DMS153 treated with DMSO at 0.1 percent for 48 hours (cell line): ENCODE results near the gene LRRFIP2.

Source experiments
- DNase-seq: peaks from one replicate; lab custom pipeline; 2025; ENCODE audit not compliant: unreplicated experiment; lab: John Stamatoyannopoulos, UW

Gene LRRFIP2

GRCh38 chr3:37190667-37191066, 16.3 kb upstream of the LRRFIP2 start:
- DNase-seq, result no peak

- DNase-seq, result no peak
Measured at GRCh38 chr3:37189109-37189508, 14.7 kb upstream of the LRRFIP2 start.

GRCh38 chr3:37183976-37184375, 9.6 kb upstream of the LRRFIP2 start:
- no peak for DNase-seq

- no peak for DNase-seq
Measured at GRCh38 chr3:37183375-37183831, 9.0 kb upstream of the LRRFIP2 start.

- no peak for DNase-seq
Measured at GRCh38 chr3:37182816-37183215, 8.4 kb upstream of the LRRFIP2 start.

- no peak for DNase-seq
Measured at GRCh38 chr3:37181756-37182155, 7.4 kb upstream of the LRRFIP2 start.

- DNase-seq, result no peak
Measured at GRCh38 chr3:37179144-37179967, 5.0 kb upstream of the LRRFIP2 start.

GRCh38 chr3:37173806-37174205, 576 bp downstream of the LRRFIP2 start:
- DNase-seq, result no peak

- no peak for DNase-seq
Measured at GRCh38 chr3:37171144-37171543, 3.2 kb downstream of the LRRFIP2 start.

GRCh38 chr3:37170513-37170912, 3.9 kb downstream of the LRRFIP2 start:
- no peak for DNase-seq

- DNase-seq, result no peak
Measured at GRCh38 chr3:37170060-37170459, 4.3 kb downstream of the LRRFIP2 start.

GRCh38 chr3:37168896-37169295, 5.5 kb downstream of the LRRFIP2 start:
- DNase-seq, result no peak

- DNase-seq, result no peak
Measured at GRCh38 chr3:37163262-37164015, 10.9 kb downstream of the LRRFIP2 start.

GRCh38 chr3:37162501-37163245, 11.7 kb downstream of the LRRFIP2 start:
- DNase-seq, result no peak

- DNase-seq, result no peak
Measured at GRCh38 chr3:37161351-37161750, 13.0 kb downstream of the LRRFIP2 start.

GRCh38 chr3:37155782-37156181, 18.6 kb downstream of the LRRFIP2 start:
- DNase-seq, result no peak

- DNase-seq, result no peak
Measured at GRCh38 chr3:37154668-37155314, 19.6 kb downstream of the LRRFIP2 start.

GRCh38 chr3:37150621-37151020, 23.8 kb downstream of the LRRFIP2 start:
- DNase-seq, result no peak

GRCh38 chr3:37149257-37149656, 25.1 kb downstream of the LRRFIP2 start:
- no peak for DNase-seq

GRCh38 chr3:37148208-37148607, 26.2 kb downstream of the LRRFIP2 start:
- no peak for DNase-seq

- DNase-seq, result no peak
Measured at GRCh38 chr3:37147666-37148065, 26.7 kb downstream of the LRRFIP2 start.
